Osteocyte (in vitro differentiated cells): ENCODE measurements around the gene TMEM145. TPM values are rescaled to one million over a fixed set of nuclear protein-coding genes. Genes with fewer than 3 reads are reported as not detected.
A peak's percentile ranks its signal among the peaks of the same experiment; 100 is the strongest.

ENCODE experiments used
- DNase-seq: peaks from one replicate; pipeline ENCODE4 v3.0.0; 2021; ENCODE audit warnings: mixed read lengths; ENCODE audit not compliant: unreplicated experiment; ENCODE audit errors: extremely low spot score
- H3K27ac Mint-ChIP-seq: one replicate; pipeline ENCODE4 v1.8.0; 2021; ENCODE audit warnings: mild to moderate bottlenecking, mixed read lengths; ENCODE audit not compliant: unreplicated experiment
- H3K27me3 Mint-ChIP-seq: one replicate; pipeline ENCODE4 v1.8.0; 2021; ENCODE audit warnings: mixed read lengths; ENCODE audit not compliant: unreplicated experiment
- H3K36me3 Mint-ChIP-seq: one replicate; pipeline ENCODE4 v1.8.0; 2021; ENCODE audit warnings: mixed read lengths; ENCODE audit not compliant: unreplicated experiment
- H3K4me1 Mint-ChIP-seq: one replicate; pipeline ENCODE4 v1.8.0; 2021; ENCODE audit warnings: mixed read lengths; ENCODE audit not compliant: unreplicated experiment
- H3K4me3 Mint-ChIP-seq: one replicate; pipeline ENCODE4 v1.8.0; 2021; ENCODE audit warnings: mild to moderate bottlenecking, moderate library complexity, mixed read lengths; ENCODE audit not compliant: unreplicated experiment
- H3K9me3 Mint-ChIP-seq: one replicate; pipeline ENCODE4 v1.8.0; 2021; ENCODE audit warnings: mixed read lengths; ENCODE audit not compliant: unreplicated experiment
- total RNA-seq: library from RNA; stranded (reverse); gene quantifications from 2 replicates; pipeline ENCODE4 v1.2.1, GENCODE V29; 2021
- TF ChIP-seq, protein P1 (sequence below): fragments of 200-600 bp; sonication (generic); IDR thresholded peaks from 2 replicates; pipeline ENCODE4 v1.5.0; 2021; ENCODE audit warnings: antibody characterized with exemption, mild to moderate bottlenecking, moderate library complexity

TMEM145 gene
- total RNA-seq, 1 donor from 2014 or later = 0.78 TPM

DNA sequence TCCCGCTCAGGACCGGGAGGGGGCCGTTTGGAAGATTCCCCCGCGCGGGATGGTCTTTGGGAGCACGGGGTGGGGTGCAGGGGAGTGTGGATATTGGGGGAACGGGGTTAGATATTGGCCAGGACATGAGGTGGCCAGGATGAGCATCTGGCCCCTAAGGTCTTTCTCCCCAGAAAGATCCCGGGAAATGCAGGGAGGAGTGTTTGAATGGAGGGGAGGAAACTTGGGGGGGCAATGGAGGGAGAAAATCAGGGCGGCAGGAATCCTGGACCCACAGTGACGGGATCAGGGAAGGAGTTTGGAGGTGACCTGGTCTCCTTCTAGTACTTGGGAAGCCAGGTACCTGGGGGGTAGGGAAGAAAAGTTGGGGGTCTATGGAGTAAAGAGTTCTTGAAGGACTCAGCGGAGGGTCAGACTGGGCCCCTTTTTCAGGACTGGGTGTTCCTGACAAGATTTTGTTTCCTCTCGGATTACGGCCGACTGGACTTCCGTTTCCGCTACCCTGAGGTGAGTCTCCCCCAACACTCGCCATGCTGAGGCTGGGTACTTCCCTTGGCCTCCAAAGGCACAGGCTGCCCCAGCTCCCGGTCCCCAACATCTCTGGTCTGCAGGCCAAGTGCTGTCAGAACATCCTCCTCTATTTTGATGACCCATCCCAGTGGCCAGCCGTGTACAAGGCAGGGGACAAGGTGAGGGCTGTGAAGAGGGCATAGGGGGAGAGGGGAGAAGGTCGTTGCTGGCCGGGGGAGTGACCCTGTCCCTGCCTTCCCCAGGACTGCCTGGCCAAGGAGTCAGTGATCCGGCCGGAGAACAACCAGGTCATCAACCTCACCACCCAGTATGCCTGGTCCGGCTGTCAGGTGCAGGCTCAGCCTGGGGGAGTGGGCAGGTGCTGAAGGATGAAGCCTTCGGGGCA lies 989 bp downstream of the TMEM145 start:
- Mint-ChIP-seq H3K27ac (no peak overlapping the region), H3K36me3 (no peaks in the 10 kb centered on the region), H3K9me3 (no peaks in the 10 kb centered on the region), H3K4me3 (peak overlapping the region; percentile 63), H3K4me1 (peaks cover 11% of the 10 kb centered on the region), H3K27me3 (peaks cover 13% of the 10 kb centered on the region)
- no peak for DNase-seq
- TF ChIP-seq, protein P1, sequence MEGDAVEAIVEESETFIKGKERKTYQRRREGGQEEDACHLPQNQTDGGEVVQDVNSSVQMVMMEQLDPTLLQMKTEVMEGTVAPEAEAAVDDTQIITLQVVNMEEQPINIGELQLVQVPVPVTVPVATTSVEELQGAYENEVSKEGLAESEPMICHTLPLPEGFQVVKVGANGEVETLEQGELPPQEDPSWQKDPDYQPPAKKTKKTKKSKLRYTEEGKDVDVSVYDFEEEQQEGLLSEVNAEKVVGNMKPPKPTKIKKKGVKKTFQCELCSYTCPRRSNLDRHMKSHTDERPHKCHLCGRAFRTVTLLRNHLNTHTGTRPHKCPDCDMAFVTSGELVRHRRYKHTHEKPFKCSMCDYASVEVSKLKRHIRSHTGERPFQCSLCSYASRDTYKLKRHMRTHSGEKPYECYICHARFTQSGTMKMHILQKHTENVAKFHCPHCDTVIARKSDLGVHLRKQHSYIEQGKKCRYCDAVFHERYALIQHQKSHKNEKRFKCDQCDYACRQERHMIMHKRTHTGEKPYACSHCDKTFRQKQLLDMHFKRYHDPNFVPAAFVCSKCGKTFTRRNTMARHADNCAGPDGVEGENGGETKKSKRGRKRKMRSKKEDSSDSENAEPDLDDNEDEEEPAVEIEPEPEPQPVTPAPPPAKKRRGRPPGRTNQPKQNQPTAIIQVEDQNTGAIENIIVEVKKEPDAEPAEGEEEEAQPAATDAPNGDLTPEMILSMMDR = no peak

DNA sequence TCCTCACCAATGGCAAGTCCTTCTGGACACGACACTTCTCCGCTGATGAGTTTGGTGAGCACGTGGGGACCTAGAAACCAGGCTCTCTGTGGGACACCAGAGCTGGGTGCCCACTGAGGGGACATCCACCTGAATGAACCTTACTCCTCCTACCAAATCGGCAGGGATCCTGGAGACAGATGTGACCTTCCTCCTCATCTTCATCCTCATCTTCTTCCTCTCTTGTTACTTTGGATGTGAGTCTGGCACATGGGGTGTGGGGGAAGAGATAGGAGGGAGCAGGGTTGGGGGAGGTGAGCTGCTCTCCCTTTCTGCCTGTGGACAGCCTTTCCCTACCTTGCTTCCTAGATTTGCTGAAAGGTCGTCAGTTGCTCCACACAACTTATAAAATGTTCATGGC lies 1.9 kb downstream of the TMEM145 start:
- Mint-ChIP-seq H3K27me3 (peaks cover 13% of the 10 kb centered on the region), H3K9me3 (no peaks in the 10 kb centered on the region), H3K27ac (no peak overlapping the region), H3K4me1 (peaks cover 11% of the 10 kb centered on the region), H3K36me3 (no peaks in the 10 kb centered on the region), H3K4me3 (no peak overlapping the region)
- no peak for DNase-seq
- TF ChIP-seq, protein P1 = no peak

DNA sequence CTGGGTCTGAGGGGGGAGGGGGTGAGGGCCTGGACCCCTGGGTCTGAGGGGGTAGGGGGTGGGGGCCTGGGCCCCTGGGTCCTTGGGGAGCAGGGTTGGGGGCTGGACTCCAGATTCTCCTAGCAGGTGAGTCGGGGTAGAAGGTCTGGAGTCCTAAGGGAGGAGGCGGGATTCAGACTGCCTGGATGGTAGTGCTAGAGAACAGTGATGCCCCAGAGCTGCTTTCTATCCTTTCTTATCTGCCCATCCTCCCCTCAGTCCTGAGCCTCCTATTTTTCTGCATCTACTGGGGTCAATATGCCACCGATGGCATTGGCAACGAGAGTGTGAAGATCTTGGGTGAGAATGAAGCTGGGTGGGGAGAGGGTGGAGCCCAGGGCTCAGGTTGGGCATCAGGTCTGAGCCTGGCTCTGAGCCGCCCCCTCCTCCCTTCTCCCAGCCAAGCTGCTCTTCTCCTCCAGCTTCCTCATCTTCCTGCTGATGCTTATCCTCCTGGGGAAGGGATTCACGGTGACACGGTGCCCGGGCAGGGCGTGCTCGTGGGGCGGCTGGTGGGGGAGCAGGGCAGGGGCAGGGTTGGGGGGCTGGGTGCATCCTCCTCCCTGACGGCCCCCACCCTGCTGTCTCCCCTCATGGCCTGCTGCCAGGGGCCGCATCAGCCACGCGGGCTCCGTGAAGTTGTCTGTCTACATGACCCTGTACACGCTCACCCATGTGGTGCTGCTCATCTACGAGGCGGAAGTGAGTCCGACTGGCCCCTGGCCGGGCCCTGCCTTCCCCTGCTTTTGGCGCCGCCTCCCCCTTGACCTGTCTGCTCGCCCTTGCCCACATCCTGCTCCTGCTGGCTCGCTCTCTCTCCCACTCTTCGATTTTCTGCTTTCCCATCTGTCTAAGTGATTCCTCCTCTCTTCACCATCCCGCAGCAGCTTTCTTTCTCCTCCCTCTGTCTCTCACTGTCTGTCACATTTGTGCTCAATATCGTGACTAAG lies 3.4 kb downstream of the TMEM145 start:
- H3K27ac Mint-ChIP-seq = no peak overlapping the region
- TF ChIP-seq, protein P1 = no peak
- H3K27me3 Mint-ChIP-seq = peaks cover 21% of the 10 kb centered on the region
- no peak overlapping the region for H3K4me3 Mint-ChIP-seq
- peaks cover 11% of the 10 kb centered on the region for H3K4me1 Mint-ChIP-seq
- H3K36me3 Mint-ChIP-seq = no peaks in the 10 kb centered on the region
- no peaks in the 10 kb centered on the region for H3K9me3 Mint-ChIP-seq
- no peak for DNase-seq

DNA sequence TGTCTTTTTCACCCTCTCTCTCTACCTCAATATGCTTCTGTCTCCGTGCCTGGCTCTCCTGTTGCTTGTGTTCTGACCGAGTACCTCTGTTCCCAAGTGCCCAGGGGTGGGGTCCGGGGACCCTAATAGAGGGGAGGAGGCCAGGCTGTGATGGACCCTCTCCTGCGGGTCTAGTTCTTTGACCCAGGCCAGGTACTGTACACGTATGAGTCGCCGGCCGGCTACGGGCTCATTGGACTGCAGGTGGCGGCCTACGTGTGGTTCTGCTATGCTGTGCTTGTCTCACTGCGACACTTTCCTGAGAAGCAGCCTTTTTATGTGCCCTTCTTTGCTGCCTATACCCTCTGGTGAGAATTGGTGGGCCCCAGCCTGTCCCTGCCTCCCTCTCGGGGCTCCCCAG lies 4.4 kb downstream of the TMEM145 start:
- TF ChIP-seq, protein P1 = no peak
- Mint-ChIP-seq H3K4me3 (no peak overlapping the region), H3K27me3 (peaks cover 25% of the 10 kb centered on the region), H3K9me3 (no peaks in the 10 kb centered on the region), H3K36me3 (no peaks in the 10 kb centered on the region), H3K4me1 (peaks cover 11% of the 10 kb centered on the region), H3K27ac (no peak overlapping the region)
- DNase-seq = no peak

DNA sequence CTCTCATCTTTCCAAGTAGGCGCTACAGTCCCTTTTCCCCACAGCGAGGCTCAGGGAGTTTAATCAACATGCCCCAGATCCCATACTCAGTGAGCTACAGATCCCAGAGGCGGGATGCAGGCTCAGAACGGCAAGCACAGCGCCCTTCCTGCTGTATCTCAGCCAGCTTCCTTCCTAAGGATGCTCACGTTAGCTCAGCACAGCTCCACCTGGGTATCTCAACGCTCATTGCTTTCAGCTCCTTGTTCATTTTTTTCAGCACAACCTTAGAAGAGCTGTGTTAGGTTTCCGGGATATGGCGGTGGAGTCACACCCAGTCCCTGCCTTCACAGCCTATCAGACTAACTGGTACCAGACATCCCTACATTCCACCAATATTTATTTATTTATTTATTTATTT lies 9.2 kb downstream of the TMEM145 start:
- Mint-ChIP-seq H3K9me3 (no peaks in the 10 kb centered on the region), H3K4me1 (peaks cover 16% of the 10 kb centered on the region), H3K36me3 (no peaks in the 10 kb centered on the region), H3K4me3 (no peak overlapping the region), H3K27ac (no peak overlapping the region), H3K27me3 (peaks cover 33% of the 10 kb centered on the region)
- DNase-seq = no peak
- TF ChIP-seq, protein P1 = no peak
